ENCODE results near the gene NEURL1B.

- TF ChIP-seq EZH2 (IDR thresholded peaks at IDR 0.05) (no peak), POLR2AphosphoS5 (IDR thresholded peaks at IDR 0.05; ENCODE audit: borderline replicate concordance, low read depth, low read length) (no peak), FOXP2 (optimal IDR thresholded peaks at IDR 0.05; ENCODE audit: control extremely low read depth, extremely low read length, insufficient read depth) (no peak)
Measured at GRCh38 chr5:172599204-172599567, 41.9 kb upstream of the NEURL1B start.

All from SK-N-MC (cell line).